ENCODE results near the gene INS.
"Not testable (repeated sequence)": the region's sequence is repeated elsewhere in the genome, so short reads cannot be mapped to it uniquely, and the experiment has no call there.

The INS gene

DNA sequence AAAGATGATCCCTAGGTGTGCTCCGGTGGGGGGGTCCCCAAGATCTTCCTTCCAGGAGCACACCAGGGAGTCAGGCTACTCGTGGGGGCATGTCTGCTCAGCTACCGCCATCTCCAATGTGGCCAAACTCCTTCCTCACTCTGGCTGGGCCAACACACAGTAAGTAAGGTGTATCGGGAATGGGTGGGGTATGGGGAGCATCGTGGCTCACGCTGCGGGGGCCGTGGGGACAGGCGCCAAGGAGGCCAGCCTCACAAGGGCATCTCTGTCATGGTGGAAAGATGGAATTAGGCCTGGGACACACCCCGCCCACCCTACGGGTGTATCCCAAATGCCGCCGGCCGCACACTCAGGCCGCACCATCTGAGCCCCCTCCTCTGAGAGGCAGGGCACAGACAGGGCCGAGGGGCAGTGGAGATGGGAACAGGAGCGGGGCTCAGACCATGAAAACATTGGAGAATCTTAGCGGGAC lies 30.1 kb downstream of the INS start:
- no peak for DNase-seq

DNA sequence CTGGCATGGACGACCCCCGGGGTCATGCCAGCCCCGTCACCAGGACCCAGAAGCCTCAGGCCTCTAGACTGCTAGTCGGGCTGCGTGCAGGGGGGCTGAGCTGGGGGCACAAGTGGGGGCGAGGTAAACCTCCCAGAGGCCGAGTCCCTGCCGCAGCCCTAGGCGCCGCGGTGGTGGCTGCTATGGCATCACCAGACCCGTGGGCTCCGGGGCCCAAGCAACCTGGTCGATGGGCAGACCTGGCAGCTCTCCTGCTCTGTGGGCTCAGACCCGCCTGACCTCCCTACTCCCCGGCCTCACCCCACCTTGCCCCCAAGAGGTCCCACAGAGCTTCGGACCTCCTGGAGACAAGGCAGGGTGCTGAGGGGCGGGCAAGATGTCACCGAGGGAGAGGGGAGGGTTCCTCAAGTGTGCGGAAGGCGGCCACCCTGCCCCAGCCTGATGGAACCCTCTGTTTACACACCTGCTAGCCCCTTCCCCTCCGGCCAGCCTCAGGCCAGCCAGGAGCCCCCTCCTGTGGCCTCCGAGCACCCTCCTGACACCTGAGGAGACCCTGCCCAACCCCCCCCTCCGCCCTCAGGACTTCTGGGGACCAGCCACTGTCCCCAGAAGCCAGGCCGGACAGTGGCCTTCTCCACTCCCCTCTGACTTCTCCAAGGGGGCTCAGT lies 31.2 kb downstream of the INS start:
- no peak for DNase-seq

DNA sequence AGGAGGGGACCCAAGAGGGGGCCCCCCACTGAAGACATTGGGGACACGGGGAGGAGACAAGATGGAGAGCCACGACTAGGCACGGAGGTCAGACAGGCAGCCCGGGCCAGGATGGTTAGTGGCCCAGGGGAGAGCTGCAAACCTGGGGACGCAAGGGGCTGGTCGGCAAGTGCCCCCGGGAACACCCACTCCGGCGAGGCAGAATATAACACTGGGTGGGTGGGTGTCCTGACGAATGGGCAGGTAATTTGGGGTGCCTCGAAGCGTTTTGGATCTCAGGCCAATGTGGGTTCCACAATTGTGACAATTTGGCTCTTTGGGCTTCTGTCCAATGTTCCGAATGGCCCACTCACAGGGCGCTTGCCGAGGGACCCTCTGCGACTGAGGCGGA lies 31.7 kb downstream of the INS start:
- DNase-seq = no peak

DNA sequence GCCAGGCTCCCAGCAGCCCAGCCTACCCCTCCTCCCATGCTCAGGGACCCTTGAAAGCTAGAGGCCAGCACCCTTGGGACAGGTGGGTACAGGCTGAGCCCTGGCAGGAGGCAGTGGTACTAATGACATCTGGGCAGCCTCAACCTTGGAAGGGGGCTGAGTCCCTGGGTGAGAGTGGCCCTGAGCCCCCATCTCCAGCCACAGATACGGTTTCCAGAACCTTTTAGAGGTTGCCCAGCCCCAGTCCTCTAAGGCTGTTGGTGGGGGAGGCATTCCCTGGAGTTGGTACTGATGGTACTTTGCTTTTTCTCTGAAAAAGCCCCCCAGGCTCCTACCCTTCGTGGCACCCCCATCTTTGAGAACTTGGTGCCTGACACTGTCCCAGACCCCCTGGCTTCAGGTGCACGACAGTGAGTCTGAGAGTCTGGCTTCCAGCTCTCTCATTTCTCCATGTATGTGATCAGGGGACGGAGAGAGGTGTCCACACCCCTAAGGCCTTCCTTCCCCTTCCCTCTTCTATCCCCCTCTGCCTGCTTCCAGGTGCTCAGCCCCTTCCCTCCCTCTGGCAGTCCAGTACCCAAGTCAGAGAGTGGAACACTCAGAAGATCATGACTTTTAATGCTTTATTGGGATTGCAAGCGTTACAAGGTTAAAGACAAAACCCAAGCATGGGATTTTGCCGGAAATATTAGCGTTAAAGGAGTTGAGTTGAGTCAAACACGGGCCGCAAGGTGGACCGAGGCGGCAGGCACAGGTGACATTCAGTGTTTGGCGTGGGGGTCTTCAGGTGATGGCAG lies 32.3 kb downstream of the INS start:
- DNase-seq = no peak

DNA sequence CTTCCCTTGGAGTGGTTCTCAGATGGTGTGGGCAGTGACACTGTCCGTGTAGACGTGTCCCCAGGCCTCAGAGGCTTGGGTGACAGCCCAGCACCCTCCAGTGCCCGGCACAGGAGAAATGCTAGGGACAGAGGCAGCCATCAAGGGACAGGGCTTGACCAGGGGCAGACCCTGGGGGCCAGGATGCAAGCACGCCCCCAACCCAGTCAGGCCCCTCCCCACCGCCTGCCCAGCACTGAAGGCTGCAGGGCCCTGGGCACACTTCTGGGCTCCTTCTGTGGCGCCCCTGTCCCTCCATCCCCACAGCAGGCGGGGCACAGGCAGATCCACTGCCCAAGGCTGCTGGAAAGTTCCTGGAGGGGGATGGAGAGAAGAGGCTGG lies 32.9 kb downstream of the INS start:
- DNase-seq = no peak

DNA sequence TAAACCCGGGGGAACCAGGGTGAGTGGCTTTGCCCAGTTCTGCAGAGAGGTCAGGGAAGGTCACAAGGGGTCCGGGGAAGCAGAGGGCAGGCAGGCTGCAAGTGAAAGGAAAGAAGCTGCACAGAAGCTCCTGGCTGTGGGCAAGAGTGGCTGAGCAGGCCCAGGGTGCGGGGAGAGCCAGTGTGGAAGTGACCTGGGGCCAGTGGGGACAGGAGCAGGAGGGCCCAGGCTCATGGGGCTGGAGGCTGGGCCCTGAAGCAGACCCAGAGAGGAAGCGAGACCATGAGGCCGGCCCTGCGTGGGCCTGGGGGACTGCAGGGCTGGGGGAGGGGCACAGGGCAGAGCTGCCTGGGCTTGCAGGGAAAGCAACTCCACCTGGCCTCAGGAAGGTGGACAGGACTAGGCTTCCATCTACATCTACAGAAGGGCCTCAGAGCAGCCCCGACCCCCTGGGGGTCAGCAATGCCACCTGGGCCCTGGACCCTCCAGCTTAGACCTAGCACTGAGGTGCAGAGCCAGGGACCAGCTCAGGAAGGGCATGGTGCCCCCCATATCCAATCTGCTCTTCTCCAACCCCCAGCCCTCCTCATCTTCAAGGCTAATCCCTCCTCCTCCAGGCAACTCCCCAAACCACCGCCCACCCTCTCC lies 33.4 kb downstream of the INS start:
- no peak for DNase-seq

DNA sequence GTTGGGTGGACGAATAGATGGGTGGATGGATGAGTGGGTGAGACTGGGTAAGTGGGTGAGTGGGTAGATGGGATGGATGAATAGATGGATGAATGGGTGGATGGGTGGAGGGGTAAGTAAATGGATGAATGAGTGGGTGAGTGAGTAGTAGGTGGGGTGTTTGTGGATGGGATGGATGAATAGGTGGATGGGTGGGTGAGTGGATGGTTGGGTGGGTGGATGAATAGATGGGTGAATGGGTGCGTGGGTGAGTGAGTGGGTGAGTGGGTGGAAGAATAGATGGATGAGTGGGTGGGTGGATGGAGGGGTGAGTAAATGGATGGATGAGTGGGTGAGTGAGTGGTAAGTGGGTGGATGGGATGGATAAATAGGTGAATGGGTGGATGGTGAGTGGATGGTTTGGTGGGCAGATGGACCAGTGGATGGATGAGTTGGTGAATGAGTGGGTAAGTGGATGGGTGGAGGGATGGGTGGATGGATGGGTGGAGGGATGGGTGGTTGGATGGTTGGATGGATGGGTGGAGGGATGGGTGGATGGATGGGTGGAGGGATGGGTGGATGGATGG lies 34.4 kb downstream of the INS start:
- DNase-seq = no peak

DNA sequence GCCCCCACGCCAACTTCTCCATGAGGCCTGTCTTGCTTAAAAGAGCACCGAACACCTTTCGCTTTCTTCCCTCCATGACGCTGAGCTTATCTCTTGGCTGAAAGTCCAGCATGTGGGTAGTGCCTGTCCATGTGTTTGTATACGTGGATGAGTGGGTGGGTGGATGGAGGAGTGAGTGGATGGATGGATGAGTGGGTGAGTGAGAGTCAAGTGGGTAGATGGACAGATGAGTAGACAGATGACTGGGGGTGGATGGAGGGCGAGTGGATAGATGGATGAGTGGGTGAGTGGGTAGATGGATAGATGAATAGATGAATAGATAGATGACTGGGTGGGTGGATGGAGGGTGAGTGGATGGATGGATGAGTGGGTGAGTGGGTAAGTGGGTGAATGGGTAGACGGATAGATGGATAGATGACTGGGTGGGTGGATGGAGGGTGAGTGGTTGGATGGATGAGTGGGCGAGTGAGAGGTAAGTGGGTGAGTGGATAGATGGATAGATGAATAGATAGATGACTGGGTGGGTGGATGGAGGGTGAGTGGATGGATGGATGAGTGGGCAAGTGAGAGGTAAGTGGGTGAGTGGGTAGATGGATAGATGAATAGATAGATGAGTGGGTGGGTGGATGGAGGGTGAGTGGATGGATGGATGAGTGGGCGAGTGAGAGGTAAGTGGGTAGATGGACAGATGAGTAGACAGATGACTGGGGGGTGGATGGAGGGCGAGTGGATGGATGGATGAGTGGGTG lies 36.1 kb downstream of the INS start:
- not testable (repeated sequence) for DNase-seq

DNA sequence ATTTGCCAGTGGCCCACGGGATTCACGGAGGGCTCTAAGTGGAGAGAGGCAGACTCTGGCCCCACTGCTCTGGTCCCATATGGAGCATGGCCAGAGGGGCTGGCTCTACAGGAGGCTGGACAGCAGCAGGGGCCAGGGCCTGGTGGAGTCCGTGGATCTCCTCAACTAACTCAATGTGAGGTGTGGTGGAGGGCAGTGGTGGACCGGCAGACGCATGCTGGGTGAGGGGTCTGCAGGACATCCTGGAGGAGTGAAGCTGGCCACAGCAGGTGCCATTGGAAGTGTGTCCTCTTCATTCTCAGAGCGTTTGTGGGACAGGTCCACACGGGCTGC lies 37.4 kb downstream of the INS start:
- DNase-seq = no peak

DNA sequence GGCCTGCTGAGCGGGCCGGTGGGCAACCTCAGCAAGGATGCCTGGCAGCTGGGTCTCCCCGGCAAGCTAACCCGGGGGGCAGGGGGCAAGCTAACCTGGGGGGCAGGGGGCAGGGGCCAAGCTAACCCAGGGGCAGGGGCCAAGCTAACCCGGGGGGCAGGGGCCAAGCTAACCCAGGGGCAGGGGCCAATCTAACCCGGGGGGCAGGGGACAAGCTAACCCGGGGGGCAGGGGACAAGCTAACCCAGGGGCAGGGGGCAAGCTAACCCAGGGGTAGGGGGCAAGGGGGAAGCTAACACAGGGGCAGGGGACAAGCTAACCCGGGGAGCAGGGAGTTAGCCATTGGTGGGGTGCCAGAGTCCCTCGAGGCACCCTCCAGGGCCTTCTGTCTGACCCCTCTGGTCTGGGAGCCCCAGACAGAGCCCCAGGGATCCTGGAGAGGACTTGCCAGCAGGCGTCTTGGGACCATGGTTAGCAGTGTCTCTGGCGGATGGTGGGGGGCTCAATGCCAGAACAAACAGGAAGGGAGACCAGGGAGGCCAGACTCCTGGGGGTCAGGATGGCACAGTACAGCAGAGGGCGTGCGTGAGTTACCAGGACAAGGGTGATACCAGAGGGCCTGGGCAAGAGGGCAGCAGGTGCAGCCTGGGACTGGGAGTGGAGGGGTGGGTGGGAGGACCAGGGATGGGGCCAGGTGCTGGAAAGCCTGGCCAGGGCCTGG lies 37.9 kb downstream of the INS start:
- no peak for DNase-seq

DNA sequence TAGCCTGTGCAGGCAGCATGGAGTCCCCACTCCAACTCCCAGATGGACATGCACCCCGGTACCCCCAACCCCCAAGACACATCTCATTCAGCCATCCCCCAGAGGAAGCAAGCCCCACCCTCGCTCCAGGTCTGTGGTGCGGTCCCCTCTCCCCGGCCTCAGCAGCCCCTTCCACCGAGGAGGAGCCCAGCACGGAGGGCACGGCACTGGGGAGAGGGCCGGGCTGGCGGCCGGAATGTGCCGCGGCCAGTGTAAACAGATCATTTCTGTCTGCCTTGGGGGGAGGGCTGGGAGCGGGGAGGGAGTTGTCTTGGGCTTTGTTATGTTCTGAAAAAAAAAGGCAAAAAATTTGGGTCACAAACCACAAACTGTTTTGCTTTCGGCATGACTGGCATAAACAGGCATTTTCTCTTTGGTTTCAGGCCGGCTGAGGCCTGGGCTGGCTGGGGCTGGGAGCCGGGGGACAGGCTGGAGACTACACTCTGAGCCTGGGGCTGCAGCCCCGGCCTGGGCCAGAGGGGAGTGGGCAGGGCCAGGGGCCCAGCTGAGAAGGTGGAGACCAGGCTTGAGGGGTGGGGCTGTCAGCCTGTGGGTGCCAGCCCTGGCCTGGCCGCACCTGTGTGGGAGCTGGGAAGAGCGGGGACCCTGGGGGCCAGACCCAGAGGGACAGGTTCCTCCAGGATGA lies 38.6 kb downstream of the INS start:
- no peak for DNase-seq

DNA sequence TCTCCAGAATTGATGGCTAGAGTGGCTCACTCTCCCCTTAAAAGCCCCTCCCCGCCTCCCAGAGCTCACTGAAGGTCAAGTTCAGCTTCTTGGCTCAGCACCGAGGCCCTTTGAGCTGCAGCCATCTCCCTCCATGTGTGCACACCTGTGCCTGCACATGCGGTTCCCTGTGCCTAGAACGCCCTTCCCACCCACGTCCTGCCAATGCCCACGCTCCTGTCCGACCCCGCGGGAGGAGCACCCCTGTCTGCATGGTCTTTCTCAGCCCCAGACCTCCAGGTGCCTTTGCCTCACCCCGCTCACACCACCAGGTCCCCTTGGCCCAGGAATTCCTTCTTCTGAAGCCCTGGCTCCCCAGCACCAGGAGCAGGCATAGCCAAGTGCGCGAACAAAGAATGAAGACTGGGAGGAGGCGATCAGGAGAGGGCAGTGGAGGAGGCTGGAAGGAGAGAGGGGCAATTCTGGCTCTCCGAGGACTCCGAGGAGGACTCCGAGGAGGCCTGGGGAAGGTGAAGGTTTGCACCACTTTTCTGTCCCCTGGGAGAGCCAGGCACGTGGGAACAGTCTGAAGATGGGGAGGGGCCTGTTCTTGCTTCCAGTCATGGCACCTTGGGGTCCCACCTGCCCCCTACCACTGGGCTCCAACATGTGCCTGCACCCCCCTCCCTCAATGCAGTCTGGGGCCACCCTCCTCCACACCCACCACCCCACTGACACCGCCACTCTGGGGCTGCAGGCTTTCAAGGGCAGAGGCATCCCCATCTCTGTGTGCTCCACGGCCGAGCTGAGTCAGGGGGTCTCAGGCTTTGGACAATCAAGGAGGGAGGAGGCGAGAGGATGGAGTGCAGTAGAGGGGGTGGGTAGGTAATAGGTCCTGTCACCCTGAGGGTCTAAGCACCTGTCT lies 39.5 kb downstream of the INS start:
- no peak for DNase-seq

DNA sequence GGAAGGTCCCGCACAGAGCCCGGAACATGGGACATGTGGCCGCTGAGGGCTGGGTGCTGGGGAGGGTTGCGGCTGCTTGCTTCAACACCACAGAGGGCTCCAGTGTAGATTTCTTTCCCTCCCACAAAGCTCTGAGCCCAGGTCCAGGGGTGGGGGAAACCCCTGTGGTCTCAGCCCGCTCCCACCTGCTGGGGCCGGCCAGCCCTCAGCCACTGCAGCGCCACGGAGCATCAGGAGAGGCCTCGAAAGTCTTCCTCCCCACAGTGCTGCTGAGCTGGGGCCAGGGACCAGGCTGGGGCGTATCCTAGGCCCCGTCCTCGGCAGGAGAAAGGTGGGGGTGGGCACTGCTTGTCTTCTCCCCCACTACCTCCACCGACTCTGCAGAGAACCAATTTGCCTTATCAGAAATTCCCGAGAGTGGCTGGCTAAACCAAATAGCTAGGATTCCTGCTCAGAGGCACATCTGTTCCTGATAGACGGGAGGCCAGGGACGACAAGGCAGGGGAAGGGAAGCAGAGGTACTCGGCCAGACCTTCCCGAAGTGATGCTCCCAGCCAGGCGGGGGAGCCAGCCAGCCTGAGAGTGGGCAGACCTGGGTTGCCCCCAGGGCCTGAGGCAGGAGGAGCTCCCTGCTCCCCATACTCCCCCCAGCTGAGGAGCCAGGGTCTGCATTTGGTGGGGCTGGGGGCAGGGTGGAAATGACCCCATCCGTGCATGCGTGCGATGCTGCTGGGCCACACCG lies 40.5 kb downstream of the INS start:
- DNase-seq = no peak

DNA sequence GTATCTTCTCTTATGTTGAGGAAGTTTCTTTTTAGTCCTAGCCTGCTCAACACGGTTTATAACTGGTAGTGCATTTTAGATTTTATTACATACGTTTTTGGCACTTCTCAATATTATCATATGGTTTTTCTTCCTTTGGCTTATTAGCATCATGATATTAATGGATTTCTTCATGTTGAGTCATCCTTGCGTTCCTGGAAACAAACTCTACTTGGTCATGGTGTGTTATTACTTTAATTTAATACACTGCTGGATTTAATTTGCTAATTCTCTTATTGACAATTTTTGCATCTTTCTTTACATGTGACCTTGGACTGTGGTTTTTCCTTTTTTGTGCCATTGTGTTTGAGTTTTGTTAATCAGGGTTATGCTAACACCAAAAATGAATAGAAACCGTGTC lies 42.3 kb downstream of the INS start:
- no peak for DNase-seq

DNA sequence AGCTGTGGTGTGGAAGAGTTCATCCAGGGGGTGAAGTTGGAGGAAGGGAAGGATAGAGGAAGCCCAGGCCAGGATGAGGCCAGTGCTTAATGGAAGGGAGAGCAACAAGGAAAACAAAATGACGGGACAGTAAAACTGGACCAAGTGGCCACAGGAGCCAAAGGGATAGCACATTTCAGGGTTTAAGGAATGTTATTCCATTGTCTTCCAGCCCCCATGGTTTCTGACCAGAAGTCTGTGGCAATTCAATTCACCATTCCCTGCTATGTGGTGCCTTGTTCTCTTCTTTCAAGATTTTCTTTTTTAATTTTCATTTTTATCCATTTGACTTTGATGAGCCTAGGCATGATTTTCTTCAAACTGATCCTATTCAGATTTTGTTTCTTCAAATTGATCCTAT lies 44.3 kb downstream of the INS start:
- DNase-seq = no peak

DNA sequence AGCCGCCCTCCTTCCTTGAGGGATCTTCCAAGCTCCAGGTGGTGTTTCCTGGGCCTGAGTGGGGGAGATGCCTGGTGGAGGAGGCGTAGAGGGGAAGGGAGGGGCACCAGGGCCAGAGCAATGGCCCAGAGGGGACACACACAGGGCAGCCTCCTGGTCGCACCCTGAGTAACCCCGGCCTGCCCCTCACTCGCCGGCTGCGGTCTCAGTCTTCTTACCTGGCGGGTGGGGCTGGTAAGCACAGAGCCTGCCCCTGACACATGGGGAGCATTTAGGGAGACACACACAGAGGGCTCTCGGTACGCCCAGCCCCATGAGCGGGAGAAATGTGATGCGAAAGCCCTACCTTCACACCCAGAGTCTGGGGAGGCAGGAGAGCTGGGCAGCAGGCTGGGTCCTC lies 45.7 kb downstream of the INS start:
- no peak for DNase-seq

DNA sequence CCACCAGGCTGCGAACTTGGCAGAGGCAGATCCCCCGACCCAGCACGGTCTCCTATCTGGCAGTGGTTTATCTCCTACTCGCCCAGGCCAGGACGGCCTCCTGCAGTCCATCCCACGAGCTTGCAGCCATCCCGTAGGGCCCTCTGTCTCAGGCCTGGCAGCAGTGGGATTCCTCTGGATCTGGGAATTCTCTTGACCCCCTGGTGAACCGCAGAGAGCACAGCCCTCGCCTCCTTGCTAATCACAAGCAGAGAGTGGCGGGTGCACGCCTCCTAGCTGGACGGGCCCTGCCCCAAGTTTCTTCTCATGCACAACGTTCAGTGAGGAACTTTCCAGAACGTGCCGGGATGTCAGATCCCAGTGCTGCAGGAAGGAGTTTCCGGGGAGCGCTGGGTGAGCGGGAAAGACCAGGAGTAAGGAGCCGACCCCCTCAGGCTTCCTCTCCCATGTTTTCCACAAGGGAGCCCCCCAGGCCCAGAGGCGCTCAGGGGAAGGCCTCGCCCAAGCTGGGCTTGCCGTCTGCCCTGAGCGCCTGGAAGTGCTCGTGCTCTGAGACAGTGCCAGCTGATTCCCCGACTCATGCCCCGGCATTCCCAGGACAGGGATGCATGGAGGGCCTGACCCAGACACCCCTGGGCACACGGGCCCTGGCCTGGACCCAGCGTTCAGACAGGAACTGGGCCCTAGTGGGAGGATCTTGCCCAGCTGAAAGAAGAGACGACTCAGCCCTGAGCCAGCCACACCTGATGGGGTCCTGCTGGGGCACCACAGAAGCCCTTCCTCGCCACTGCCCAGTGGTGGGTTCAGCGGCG lies 46.4 kb downstream of the INS start:
- no peak for DNase-seq

DNA sequence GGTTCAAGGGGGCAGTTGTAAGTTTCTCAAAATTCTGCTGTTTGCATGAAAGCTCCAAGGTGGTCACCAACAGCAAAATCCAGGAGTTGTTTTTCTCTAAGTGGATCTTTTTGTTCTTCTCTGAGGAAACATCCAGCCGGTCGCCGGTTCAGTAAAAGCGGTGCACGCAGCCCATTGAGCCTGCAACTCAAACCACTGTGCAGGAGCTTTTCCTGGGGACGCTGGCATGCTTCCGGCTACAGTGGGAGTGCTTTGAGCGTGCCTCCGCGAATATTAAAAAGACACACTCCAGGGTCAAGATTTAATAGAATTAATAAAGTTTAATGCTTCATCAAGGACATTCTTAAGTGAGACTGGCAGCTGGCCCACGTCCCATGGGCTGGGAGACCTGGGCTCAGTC lies 47.2 kb downstream of the INS start:
- DNase-seq = no peak

DNA sequence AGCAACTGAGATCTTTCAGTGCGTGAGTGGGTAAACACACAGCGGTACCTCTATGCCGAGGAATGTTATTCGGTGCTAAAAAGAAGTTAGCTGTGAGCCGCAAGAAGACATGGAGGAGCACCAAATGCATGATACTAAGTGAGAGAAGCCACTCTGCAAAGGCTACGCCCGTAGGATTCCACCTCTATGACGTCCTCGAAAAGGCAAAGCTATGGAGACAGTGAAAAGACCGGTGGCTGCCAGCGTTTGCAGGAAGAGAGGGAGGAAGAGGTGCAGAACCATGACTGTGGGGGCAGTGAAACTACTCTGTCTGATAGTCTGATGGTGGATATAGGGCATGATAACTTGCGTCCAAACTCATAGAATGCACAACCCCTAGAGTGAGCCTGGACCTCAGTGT lies 50.5 kb downstream of the INS start:
- no peak for DNase-seq
